ENCODE data around the gene TMEM245. TPM values are rescaled to one million over a fixed set of nuclear protein-coding genes. Genes with fewer than 3 reads are reported as not detected.

TMEM245 gene
- total RNA-seq, 1 donor from 2014 or later = 34.2 TPM

DNA sequence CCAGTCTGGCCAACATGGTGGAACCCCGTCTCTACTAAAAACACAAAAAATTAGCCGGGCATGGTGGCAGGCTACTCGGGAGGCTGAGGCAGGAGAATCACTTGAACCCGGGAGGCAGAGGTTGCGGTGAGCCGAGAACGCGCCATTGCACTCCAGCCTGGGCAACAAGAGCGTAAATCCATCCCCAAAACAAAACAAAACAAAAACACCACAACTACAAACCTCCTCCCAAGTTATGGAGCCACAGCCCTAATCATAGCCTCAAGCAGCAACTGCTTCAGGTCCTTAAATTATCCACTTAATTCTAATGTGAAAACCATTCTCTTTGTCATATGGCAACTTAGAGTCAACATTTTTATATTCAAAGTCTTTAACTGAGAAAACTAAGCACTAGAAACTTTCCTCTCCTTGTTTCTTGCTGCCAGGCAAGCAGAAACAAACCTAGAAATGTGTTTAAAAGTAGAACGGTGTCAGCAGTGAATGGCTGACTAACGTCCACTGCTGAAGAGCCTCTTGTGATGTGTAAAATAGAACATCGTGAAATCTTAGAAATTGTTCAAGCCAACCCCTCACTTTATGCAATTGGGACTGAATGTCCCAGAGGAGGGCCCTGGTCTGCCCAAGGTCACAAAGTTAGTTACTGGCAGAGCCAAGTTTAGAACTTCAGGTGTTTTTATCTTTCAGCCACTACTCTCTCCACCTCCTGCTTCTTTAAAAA is 5.7 kb downstream of the TMEM245 start:
- TF ChIP-seq, protein P1, sequence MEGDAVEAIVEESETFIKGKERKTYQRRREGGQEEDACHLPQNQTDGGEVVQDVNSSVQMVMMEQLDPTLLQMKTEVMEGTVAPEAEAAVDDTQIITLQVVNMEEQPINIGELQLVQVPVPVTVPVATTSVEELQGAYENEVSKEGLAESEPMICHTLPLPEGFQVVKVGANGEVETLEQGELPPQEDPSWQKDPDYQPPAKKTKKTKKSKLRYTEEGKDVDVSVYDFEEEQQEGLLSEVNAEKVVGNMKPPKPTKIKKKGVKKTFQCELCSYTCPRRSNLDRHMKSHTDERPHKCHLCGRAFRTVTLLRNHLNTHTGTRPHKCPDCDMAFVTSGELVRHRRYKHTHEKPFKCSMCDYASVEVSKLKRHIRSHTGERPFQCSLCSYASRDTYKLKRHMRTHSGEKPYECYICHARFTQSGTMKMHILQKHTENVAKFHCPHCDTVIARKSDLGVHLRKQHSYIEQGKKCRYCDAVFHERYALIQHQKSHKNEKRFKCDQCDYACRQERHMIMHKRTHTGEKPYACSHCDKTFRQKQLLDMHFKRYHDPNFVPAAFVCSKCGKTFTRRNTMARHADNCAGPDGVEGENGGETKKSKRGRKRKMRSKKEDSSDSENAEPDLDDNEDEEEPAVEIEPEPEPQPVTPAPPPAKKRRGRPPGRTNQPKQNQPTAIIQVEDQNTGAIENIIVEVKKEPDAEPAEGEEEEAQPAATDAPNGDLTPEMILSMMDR (IDR thresholded peaks at IDR 0.05; ENCODE audit: insufficient read depth, low read length, severe bottlenecking) = no peak
- FAIRE-seq (no peak), DNase-seq (ENCODE audit: low read depth) (no peak)
- Histone ChIP-seq H3K27me3 (ENCODE audit: control insufficient read depth, insufficient read depth, low read length) (no peaks in the 10 kb centered on the region), H3K4me3 (ENCODE audit: low read depth, low read length) (no peak overlapping the region), H3K36me3 (ENCODE audit: control insufficient read depth, insufficient read depth, low read length) (peaks cover 1% of the 10 kb centered on the region)

DNA sequence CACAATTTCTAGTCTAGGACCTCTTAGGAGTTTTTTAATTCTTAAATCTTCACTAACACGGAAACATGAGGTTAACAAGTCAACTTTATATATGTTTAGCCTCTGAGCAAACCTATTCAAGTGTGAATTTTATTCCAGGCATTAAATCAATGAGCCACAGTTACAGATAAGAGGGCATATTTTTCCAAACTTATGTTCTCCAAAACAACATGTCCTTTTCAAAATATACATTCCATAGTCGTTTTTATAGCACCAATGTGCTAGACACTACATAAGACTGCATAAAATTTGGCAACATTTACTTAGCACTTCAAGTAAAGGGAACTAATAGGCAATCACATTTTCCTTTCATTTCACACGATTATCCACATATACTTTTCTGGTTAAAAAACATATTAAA is 6.5 kb downstream of the TMEM245 start:
- Histone ChIP-seq H3K4me3 (ENCODE audit: low read depth, low read length) (no peak overlapping the region), H3K27me3 (ENCODE audit: control insufficient read depth, insufficient read depth, low read length) (no peaks in the 10 kb centered on the region), H3K36me3 (ENCODE audit: control insufficient read depth, insufficient read depth, low read length) (peaks cover 1% of the 10 kb centered on the region)
- DNase-seq (ENCODE audit: low read depth) (no peak), FAIRE-seq (no peak)
- TF ChIP-seq, protein P1 (IDR thresholded peaks at IDR 0.05; ENCODE audit: insufficient read depth, low read length, severe bottlenecking) = no peak

DNA sequence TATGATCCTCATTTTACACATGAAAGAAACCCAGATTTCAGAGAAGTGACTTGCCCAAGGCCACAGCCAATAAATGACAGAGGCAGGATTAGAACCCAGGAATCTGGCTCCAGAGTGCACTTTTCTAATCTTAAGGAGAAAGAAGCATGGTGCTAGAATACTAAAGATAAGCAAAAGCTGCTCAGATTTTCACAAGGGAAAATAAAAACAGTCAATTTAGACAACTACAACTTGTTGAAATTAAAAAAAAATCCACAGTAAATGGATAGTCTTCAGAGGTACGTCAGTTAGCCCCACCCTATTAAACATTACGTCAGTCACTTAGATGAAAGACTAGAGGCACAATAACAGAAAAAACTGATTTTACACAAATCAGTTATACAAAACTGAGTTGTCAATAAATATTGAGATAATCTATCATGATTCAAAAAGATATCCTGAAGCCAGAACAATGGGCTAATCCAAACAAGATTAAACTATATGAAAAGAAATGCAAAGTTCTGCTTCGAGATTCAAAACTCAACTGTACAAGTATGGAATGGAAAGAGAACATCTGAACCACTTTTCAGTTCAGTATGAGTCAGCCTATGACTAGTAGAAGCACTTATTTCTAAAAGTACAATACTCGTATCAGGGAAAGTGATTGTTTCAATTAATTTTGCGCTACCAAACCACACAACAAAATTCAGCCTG is 9.3 kb downstream of the TMEM245 start:
- no peaks in the 10 kb centered on the region for H3K27me3 ChIP-seq (ENCODE audit: control insufficient read depth, insufficient read depth, low read length)
- DNase-seq (ENCODE audit: low read depth) (peak; percentile 88), FAIRE-seq (no peak)
- H3K4me3 ChIP-seq (ENCODE audit: low read depth, low read length) = peak overlapping the region; percentile 22
- TF ChIP-seq, protein P1 (IDR thresholded peaks at IDR 0.05; ENCODE audit: insufficient read depth, low read length, severe bottlenecking) = no peak
- H3K36me3 ChIP-seq (ENCODE audit: control insufficient read depth, insufficient read depth, low read length) = no peaks in the 10 kb centered on the region

DNA sequence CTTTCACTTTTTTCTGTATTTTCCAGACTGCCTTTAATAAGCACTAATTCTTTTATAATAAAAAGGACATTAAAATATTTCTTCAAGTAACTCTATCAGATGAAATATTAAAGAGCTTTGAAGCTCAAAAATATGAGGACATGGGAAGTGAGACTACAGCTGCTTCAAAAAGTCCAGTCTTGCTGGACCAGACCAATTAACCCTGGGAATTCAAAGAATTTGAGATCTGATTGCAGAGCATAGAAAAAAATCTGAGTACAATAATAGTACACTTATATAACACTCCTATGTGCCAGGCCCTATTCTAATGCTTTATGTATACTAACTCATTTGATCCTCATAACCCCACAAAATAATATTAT is 9.8 kb downstream of the TMEM245 start:
- H3K36me3 ChIP-seq (ENCODE audit: control insufficient read depth, insufficient read depth, low read length) = no peaks in the 10 kb centered on the region
- no peaks in the 10 kb centered on the region for H3K27me3 ChIP-seq (ENCODE audit: control insufficient read depth, insufficient read depth, low read length)
- TF ChIP-seq, protein P1 (IDR thresholded peaks at IDR 0.05; ENCODE audit: insufficient read depth, low read length, severe bottlenecking) = no peak
- H3K4me3 ChIP-seq (ENCODE audit: low read depth, low read length) = no peak overlapping the region
- DNase-seq (ENCODE audit: low read depth) (no peak), FAIRE-seq (no peak)

DNA sequence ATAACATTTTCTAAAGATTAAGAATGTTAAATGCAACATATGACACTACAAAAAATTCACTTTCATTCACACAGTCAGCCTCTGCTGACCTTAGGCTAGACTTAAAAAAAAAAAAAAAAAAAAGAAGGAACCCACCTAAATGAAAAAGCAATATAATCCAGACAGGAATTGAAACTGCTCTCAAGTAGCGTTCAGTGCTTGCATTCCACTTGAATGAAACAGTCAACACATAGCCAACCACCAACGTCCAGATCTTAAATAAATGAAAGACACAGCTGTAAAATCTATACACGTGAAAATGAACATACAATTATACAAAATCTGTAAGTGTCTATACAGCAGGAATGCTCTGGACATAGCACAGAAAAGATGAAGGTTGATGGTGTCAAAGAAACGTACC is 11.4 kb downstream of the TMEM245 start:
- FAIRE-seq (no peak), DNase-seq (ENCODE audit: low read depth) (peak; percentile 62)
- H3K36me3 ChIP-seq (ENCODE audit: control insufficient read depth, insufficient read depth, low read length) = no peaks in the 10 kb centered on the region
- H3K4me3 ChIP-seq (ENCODE audit: low read depth, low read length) = no peak overlapping the region
- TF ChIP-seq, protein P1 (IDR thresholded peaks at IDR 0.05; ENCODE audit: insufficient read depth, low read length, severe bottlenecking) = no peak
- H3K27me3 ChIP-seq (ENCODE audit: control insufficient read depth, insufficient read depth, low read length) = no peaks in the 10 kb centered on the region
